Natural killer cell (primary cell): ENCODE data around the gene TRAF5. TPM values are rescaled to one million over a fixed set of nuclear protein-coding genes. Genes with fewer than 3 reads are reported as not detected.

Experiments
- ATAC-seq, 3 donors: fragments of 150-1000 bp in 2 of 3; fragments of 200-7000 bp in 1 of 3; cut with Tn5 transposase; 1 replicate in 1 of 3; 2 replicates in 2 of 3; pipeline ENCODE4 v1.10.0; 2021; ENCODE audit warnings: mild to moderate bottlenecking in 2 of 3, moderate library complexity in 2 of 3
- DNase-seq, 2 donors: peaks; one replicate each; pipeline versions ENCODE4 v3.0.0 to v3.0.0-alpha.2; 2013 to 2021; ENCODE audit warnings: mixed read lengths in 1 of 2
- H3K27ac ChIP-seq: one replicate; pipeline ENCODE4 v1.5.1; 2013; ENCODE audit warnings: mild to moderate bottlenecking, low read length
- H3K27me3 ChIP-seq: one replicate; pipeline ENCODE4 v1.6.1; 2013; ENCODE audit warnings: low read length; ENCODE audit not compliant: control insufficient read depth, insufficient read depth
- H3K36me3 ChIP-seq: one replicate; pipeline ENCODE4 v1.6.1; 2013; ENCODE audit warnings: low read length; ENCODE audit not compliant: control insufficient read depth, insufficient read depth
- H3K4me1 ChIP-seq: one replicate; pipeline ENCODE4 v1.6.1; 2013; ENCODE audit warnings: low read length; ENCODE audit not compliant: control insufficient read depth, insufficient read depth
- H3K4me3 ChIP-seq: one replicate; pipeline ENCODE4 v1.5.1; 2013; ENCODE audit warnings: low read length
- H3K9me3 ChIP-seq: one replicate; pipeline ENCODE4 v1.6.1; 2013; ENCODE audit warnings: low read length; ENCODE audit not compliant: control insufficient read depth, insufficient read depth
- H3K27ac Mint-ChIP-seq, 2 donors: one replicate each; pipeline ENCODE4 v1.8.0; 2022; ENCODE audit warnings: mild to moderate bottlenecking in 2 of 2, mixed read lengths in 2 of 2, moderate library complexity in 1 of 2
- H3K27me3 Mint-ChIP-seq, 2 donors: one replicate each; pipeline ENCODE4 v1.8.0; 2022; ENCODE audit warnings: low read depth in 2 of 2, mixed read lengths in 2 of 2
- H3K36me3 Mint-ChIP-seq: one replicate; pipeline ENCODE4 v1.8.0; 2022; ENCODE audit warnings: mixed read lengths
- H3K4me1 Mint-ChIP-seq, 2 donors: one replicate each; pipeline ENCODE4 v1.8.0; 2022; ENCODE audit warnings: mixed read lengths in 2 of 2
- H3K4me3 Mint-ChIP-seq: one replicate; pipeline ENCODE4 v1.8.0; 2022; ENCODE audit warnings: mild to moderate bottlenecking, moderate library complexity, mixed read lengths
- H3K9me3 Mint-ChIP-seq, 2 donors: one replicate each; pipeline ENCODE4 v1.8.0; 2022; ENCODE audit warnings: mixed read lengths in 2 of 2
- WGBS: methylation state at CpG from one replicate; pipeline ENCODE4 v1.1.7; 2013; ENCODE audit warnings: missing lambda C conversion rate; ENCODE audit not compliant: insufficient coverage; 5-methylcytosine and 5-hydroxymethylcytosine counted together
- intact Hi-C: fragments of 100-400 bp; cut with micrococcal nuclease; formaldehyde crosslinking; loops from one replicate; pipeline ENCODE4 v1.14.2; 2022
- total RNA-seq, 4 donors: library from RNA; stranded (reverse); fragments of 120-200 nt in 1 of 4; gene quantifications; one replicate each; pipeline versions ENCODE4 v1.2.3 to v1.2.4, GENCODE V29; 2013 to 2022
- TF ChIP-seq, protein P1 (sequence below): fragments of 200-600 bp; IDR thresholded peaks from one replicate; pipeline ENCODE4 v1.8.0; 2022; ENCODE audit warnings: antibody characterized with exemption

Gene TRAF5
- total RNA-seq, 3 donors from 2014 or later (not counting 1 experiment from before 2014, with no cell fraction given): 52.3 to 74.4 (median 55.6) TPM

DNA sequence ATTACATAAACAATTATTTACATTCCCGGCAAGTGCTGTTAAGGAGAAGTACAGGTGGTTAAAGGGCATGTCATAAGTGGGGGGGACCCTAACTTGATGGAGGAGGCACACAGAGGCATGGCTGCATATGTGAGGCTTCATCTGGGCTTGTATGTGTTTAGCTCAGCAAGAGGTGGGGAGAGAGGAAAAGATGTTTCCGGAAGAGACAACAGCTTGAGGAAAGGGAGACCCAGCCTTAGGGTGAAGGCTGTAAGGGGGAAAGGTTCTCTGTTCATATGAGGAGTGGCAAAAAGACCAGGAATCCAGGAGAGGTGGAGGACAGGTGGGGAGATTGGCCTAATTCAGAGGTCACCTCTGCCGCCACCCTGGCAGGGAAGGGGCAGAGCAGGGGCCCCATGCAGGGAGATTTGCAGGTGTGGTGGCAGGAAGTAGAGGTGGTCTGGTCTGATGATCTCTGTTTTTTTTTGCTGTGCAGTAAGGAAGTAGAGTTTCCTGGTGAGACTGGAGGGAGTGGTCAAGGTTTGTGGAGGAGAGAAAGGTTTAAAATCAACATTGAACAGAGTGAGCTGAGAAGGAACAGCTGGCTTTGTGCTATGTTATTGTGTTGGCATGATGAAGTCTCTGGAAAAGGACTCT is 9.0 kb downstream of the TRAF5 start:
- peak overlapping the region; percentile 80 for H3K27ac ChIP-seq
- 12% methylated on average over 3 of the region's 3 CpGs for whole genome bisulfite sequencing
- Mint-ChIP-seq H3K4me3 (peak overlapping the region; percentile 74), H3K27ac (peak overlapping the region; percentile 79 to 85), H3K9me3 (no peaks in the 10 kb centered on the region), H3K27me3 (no peaks in the 10 kb centered on the region), H3K36me3 (no peaks in the 10 kb centered on the region), H3K4me1 (peaks cover 80 to 84% of the 10 kb centered on the region in 2 donors)
- no peak overlapping the region for H3K4me3 ChIP-seq
- intact Hi-C loops: no loop called here
- H3K4me1 ChIP-seq: peaks cover 86% of the 10 kb centered on the region
- H3K9me3 ChIP-seq: no peaks in the 10 kb centered on the region
- TF ChIP-seq, protein P1, sequence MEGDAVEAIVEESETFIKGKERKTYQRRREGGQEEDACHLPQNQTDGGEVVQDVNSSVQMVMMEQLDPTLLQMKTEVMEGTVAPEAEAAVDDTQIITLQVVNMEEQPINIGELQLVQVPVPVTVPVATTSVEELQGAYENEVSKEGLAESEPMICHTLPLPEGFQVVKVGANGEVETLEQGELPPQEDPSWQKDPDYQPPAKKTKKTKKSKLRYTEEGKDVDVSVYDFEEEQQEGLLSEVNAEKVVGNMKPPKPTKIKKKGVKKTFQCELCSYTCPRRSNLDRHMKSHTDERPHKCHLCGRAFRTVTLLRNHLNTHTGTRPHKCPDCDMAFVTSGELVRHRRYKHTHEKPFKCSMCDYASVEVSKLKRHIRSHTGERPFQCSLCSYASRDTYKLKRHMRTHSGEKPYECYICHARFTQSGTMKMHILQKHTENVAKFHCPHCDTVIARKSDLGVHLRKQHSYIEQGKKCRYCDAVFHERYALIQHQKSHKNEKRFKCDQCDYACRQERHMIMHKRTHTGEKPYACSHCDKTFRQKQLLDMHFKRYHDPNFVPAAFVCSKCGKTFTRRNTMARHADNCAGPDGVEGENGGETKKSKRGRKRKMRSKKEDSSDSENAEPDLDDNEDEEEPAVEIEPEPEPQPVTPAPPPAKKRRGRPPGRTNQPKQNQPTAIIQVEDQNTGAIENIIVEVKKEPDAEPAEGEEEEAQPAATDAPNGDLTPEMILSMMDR: no peak
- DNase-seq (peak in 1 of 2 donors; percentile 52), ATAC-seq (peak; percentile 25 to 47 (median 37))
- no peaks in the 10 kb centered on the region for H3K27me3 ChIP-seq
- H3K36me3 ChIP-seq: peaks cover 3% of the 10 kb centered on the region

DNA sequence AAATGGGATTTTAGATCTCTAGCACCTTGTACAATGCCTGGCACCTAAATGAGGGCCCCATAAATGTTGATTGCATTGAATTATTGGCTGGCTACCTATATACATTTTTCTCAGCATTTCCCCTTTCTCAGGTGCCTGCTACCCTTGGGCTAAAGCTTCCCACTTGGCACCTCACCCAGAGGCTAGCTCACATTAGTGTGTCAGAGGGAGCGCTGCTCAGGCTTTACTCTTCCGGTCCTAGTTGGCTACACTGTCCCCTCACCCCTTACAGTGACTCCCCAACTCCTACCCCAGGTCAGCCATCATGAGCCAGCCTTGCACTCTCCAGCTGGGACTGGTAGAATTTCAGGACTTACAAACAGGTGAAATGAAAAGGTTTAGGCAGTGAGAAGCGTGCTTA is 9.5 kb downstream of the TRAF5 start:
- no peak overlapping the region for H3K4me3 ChIP-seq
- TF ChIP-seq, protein P1: no peak
- peaks cover 80 to 84% of the 10 kb centered on the region in 2 donors for H3K4me1 Mint-ChIP-seq
- DNase-seq (no peak), ATAC-seq (no peak)
- no peaks in the 10 kb centered on the region for H3K36me3 Mint-ChIP-seq
- no peaks in the 10 kb centered on the region for H3K27me3 ChIP-seq
- H3K9me3 ChIP-seq: no peaks in the 10 kb centered on the region
- intact Hi-C loops: no loop called here
- no peaks in the 10 kb centered on the region for H3K27me3 Mint-ChIP-seq
- H3K4me3 Mint-ChIP-seq: peak overlapping the region; percentile 74
- peak overlapping the region; percentile 79 to 85 for H3K27ac Mint-ChIP-seq
- WGBS: 73% methylated on average over 2 of the region's 3 CpGs
- no peaks in the 10 kb centered on the region for H3K36me3 ChIP-seq
- H3K27ac ChIP-seq: peak overlapping the region; percentile 80
- H3K4me1 ChIP-seq: peaks cover 87% of the 10 kb centered on the region
- no peaks in the 10 kb centered on the region for H3K9me3 Mint-ChIP-seq

DNA sequence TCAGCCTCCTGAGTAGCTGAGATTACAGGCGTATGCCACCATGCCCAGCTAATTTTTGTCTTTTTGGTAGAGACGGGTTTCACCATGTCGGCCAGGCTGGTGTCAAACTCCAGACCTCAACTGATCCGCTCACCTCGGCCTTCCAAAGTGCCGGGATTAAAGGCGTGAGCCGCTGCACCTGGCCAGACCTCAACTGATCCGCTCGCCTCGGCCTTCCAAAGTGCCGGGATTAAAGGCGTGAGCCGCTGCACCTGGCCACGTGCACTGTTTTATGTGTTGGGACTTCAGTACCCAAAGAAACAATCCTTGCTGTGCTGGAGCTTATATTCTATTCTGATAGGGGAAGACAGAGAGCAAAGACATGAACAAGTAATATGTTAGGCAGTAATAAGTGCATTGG is 10.1 kb downstream of the TRAF5 start:
- H3K4me3 Mint-ChIP-seq: peak overlapping the region; percentile 74

More for the DNA sequence above, 10.1 kb downstream of the TRAF5 start:
- ATAC-seq (no peak), DNase-seq (no peak)
- Mint-ChIP-seq H3K4me1 (peaks cover 83 to 84% of the 10 kb centered on the region in 2 donors), H3K27ac (peak overlapping the region; percentile 79 to 85), H3K9me3 (no peaks in the 10 kb centered on the region), H3K27me3 (no peaks in the 10 kb centered on the region), H3K36me3 (no peaks in the 10 kb centered on the region)
- 97% methylated on average over 15 of the region's 15 CpGs for WGBS
- TF ChIP-seq, protein P1: no peak
- Histone ChIP-seq H3K27ac (peak overlapping the region; percentile 80), H3K36me3 (no peaks in the 10 kb centered on the region), H3K27me3 (no peaks in the 10 kb centered on the region), H3K4me3 (no peak overlapping the region), H3K9me3 (no peaks in the 10 kb centered on the region), H3K4me1 (peaks cover 86% of the 10 kb centered on the region)
- intact Hi-C loops: no loop called here
